HS-27A (cell line): ENCODE measurements around the gene BANP.
A peak's percentile ranks its signal among the peaks of the same experiment; 100 is the strongest.
"Not testable (repeated sequence)": the region's sequence is repeated elsewhere in the genome, so short reads cannot be mapped to it uniquely, and the experiment has no call there.

ENCODE experiments used
- DNase-seq: peaks from one replicate; pipeline ENCODE4 v3.0.0-alpha.2; 2012; ENCODE audit warnings: low read depth, missing footprints

The BANP gene

DNA sequence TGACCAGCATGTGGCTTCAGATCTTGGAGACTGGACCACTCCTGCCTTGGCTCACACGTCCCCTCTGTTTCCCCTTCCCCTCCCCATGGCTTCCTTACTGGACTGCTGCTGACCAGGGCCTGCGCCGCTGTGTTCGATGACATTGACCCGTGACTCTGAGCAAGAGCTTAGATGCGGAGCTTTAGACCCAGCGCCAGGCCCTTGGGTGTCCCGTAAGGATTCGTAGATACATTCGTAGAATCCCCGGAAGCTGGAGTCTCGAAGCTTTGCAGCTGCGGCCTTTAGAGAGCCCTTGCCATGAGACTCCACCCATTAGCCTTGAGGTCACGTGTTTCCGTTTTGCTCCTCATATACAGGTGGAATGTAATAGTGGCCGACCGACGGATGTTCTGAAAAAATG, 65.2 kb downstream of the BANP start:
- not testable (repeated sequence) for DNase-seq

DNA sequence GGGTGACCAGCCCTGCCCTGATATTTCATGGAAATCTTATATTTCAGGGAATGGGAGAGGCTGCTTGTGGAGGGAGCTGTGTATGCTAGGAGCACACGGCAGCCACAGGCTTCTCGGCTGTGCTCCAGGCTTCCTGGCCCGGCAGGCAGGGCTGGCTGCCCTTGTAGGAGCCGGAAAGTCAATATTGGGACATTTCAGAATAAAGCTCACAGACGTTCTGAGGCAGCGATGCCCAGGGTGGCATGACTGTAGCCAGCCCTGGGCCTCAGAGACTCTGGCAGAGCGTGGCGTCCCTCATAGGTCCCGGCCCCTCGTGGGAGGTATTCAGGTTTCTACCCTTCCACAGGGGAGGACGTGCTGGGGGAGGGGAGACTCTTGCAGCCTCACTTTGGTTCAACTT, 65.7 kb downstream of the BANP start:
- no peak for DNase-seq

DNA sequence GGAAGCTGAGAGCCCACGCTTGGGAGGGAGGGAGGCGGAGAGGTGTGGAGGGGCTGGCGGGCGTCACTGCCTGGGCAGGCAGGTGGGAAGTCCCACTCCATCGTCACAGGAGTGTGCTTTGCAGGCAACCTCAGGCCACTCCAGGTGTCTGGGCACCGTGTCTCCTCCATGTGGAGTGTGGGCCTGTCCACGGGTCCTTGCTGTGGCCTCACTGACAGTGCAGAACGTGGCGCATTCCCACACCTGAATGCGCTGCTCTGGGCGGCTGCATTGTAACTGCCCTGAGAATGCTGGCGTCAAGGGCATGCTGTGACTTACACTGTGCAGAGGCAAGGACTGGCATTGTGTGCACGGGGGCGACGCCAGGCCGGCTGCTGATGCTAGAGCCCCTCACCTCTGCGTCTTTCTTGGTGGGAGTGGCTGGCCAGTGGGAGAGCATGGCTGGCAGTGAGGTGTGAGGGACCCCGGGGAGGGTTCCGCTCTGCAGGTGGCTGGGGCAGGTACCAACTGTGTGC, 66.4 kb downstream of the BANP start:
- no peak for DNase-seq

DNA sequence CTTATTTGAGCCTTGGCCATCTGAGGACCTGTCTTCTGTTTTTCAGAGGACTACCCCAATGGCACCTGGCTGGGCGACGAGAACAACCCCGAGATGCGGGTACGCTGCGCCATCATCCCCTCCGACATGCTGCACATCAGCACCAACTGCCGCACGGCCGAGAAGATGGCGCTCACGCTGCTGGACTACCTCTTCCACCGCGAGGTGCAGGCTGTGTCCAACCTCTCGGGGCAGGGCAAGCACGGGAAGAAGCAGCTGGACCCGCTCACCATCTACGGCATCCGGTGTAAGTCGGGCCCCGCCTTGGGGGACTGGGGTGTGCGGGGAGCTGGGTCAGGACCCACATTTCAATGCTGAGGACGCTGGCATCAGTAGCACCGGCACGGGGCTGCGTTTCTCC, 67.1 kb downstream of the BANP start:
- DNase-seq = not testable (repeated sequence)

DNA sequence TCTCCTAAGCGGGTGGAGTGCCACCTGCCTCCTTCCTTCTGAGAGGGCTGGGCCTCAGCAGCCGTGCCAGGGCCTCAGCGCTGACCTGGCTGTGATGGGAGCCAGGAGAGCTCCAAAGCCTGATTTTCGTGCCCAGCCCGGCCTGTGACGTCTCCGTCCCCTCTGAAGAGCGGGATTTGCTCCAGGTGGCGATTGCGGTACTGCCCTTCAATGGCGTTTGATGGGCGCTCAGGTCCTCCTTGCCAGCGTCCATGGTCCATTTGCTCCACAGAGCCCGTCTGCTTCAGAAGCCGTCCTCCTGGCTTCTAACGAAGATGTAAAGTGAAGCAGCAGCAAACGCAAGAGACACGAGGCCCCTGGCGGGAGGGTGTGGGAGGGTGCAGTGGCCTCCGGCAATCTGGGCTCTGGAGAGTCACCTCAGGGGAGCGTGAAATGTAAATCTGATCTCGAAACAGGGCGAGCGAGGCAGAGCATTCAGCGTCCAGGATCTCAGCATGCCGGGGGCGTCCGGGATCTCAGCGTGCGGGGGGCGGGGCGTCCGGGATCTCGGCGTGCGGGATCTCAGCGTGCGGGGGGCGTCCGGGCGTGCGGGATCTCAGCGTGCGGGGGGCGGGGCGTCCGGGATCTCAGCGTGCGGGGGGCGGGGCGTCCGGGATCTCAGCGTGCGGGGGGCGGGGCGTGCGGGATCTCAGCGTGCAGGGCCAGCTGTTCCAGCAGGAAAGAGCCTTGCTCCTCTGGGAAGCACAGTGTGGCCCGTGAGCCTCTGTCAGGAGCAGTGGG, 68.0 kb downstream of the BANP start:
- DNase-seq = not testable (repeated sequence)

DNA sequence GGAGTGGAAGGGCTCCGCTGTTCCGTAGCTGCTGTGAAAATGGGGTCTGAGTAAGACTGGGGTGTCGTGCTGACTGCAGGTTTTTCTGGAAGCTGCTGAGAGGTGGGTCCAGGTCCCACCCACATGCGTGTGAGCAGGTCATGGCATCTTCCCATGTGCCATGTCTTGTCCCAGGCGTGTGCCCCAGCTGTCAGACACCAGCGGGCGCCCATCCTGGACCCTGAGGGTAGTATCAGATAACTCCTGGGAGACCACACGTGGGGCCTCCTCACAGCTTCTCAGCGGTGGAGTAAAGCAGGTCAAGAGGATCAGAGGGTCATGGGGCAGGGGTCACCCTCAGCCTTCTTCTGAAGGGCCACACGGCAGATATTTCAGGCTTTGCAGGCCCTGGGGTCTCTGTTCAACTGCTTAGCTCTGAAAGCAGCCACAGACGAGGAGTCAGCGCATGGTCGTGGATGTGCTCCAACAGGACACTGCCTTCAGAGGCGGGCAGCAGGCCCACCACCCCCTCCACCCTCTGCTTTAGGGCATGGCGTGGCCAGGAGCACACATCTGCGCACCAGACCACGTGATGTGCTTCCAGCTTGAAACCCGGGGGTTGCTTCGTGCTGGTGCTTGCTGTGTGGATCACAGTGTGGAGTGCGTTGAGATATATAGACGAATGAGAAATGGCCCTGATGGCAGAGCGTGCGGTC, 68.7 kb downstream of the BANP start:
- no peak for DNase-seq

DNA sequence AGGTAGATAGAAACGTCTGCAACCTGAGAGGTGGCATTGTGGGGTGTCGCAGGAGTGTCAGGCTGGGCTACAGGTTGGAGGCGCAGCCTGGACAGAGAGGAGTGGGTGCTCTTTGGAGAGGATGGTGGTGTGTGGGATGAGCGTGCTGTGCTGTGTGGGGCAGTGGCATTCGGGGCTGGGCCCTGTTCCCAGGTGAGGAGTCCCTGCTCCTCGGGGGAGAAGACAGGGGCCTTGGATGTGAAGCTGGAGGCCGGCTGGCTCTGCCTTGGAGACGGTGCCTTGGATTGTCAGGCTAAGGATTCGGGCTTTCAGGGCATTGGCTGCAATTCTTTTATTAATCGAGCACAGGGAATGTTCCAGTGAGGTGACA, 69.3 kb downstream of the BANP start:
- no peak for DNase-seq

DNA sequence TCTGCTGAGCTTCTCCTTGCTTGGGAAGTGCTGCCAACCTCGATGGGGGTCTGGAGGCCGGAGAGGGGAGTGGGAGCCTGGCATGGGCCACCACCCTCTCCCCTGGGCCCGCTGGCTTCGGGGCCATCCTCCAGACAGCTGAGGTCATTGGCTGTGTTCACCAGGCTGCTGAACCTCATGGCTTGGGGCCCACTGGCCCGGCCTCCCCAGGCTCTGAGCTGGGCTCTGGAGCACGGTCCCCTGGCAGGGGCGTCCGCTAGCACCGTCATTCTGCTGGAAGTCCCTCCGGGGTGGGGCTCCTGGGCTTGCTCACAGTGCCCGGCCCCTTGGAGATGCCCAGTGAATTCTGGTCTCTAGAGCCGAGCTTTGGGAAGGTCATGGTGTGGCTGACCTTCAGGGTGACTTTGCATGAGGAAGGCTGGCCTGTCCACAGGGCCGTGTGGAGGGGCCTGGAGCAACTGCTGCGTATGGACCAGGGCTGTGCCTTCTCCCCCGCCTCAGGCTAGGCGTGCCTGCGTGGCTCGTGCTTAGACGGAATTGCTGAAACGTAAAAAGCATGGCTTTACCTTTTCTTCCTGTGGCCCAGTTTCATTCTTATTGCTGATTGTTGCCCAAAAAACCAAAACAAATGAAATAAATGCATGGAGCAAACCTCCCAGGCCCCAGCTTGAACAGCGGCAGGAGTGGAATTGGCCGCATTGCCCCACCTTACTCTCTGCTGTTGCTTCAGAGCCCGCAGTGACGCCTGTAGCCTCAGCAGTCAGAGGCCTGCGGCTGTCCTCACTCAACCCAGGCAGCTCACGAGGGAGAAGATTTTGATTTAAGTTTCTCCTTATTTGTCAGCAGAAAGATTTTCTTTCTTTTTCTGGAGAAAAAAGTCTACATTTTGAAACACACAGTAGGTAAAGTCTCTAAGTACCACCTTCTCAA, 70.1 kb downstream of the BANP start:
- not testable (repeated sequence) for DNase-seq

DNA sequence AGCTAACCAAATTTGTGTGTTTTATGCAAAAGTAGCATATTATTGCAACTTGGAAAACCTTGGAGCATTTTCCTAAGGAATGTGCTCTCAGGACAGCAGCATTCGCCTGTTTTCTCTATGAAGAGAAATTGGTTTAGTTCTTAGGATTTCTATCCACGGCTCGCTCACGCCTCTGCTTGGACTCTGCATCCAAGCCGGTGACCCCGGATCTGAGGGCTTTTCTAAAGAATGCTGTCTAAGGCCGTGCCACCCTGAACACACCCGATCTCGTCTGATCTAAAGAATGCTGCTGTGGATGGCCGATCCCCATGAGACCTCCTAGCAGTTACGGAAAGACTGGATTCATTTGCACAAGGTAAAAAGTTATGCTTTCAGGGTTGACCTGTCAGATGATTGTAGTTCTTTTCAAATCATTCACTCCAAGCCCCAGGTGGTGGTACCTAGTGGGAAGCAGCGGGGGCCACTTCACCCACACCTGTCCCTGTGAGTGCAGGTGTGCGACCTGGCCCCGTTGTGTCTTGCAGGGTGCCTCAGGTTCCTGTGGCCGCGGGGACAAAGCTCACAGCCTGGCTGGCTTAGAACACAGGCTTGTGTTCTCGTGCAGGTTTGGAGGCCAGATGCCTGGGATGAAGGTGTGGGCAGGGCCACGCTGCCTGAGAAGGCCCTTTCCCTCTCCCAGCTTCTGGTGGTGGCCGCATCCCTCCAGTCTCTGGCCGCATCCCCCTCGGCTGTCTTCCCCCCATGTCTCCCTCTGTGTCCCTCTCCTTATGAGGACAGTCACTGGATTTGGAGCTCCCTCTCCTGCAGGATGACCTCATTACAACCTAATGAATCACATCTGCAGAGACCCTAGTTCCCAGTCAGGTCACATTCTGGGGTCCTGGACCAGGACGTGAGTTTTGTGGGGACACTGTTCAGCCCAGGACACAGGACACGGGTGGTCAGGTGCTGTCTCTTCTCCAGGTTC, 71.1 kb downstream of the BANP start:
- no peak for DNase-seq

DNA sequence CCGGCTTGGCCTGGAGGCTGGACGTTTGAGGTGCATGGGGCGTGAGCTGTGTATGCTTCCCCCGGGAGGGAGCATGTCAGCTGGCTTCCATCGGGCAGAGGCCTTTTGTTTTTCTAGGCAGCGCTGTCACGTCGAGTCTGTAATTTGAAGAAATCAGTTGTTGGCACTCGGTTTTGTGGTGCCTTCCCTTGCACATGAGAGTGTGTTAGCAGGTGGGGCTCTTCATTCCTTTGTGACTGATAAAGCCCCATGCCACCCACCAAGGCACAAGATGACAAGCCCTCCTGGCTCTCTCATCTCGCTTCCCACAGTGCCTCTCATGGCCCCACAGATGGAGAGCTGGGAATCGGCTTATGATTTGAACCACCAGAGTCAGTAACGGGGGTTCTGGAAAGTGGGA, 72.1 kb downstream of the BANP start:
- no peak for DNase-seq

DNA sequence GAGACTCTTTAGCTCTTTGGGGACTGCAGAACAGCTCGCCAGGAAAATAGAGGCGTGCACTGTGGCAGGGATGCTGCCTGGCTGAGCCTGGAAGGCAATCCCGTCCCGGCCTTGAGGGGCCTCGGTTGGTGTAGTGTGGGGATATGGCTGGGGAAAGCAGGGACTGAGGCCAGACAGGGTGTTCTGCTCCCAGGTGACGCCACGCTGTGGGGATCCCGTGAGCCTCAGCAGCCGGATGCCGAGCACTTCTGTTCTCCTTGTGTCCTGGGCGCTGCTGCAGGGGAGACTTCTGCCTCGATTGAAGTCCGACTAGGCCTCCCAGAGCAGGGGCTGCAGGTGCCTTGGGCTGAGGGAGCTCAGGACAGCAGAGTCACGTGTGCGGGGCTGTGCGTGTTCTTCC, 72.6 kb downstream of the BANP start:
- no peak for DNase-seq

DNA sequence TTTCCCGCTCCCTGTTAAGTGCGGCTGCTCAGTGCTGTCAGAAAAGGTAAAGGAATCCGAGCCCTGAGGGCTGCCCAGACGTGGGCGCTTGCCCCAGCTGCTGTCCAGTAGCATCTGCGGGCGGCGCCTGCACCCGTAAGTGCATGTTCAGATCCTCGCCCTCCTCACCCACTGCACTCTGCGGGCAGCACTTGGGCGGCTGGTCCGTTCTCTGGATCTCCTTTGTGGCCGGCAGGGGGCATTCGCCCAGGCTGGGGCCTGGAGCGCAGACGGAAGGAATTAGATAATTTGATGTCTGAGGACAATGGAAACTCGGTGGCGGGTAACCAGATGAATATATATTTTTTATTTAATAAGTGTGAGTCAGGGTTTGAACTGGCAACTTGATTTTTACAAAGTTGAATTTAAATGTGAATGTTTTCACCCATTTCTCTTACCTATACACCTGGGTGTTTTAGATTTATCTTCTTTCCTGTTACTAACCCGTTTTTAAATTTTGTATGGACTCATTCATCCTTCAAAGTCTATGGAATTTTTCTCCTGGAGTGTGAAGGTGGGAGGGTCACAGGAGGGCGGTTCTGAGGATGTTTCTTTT, 73.4 kb downstream of the BANP start:
- not testable (repeated sequence) for DNase-seq

DNA sequence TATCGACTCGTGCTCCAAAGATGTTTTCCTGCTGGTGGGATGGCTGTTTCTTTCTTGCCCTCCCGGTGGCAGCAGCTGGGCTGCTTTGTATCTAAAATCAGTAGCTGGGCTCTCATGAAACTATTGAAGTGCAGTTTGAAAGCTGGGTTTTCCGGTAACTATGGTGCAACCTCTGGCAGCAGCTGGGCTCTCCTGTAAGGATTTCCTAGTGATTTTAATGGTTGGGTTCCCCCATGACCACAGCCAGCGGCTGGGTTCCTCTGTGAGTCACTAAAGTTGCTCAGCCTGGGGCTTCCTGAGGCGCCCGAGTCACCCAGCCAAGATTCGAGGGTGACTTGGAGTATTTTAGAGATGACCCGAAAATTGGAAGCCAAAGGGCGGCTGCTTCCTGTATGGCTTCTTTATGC, 73.9 kb downstream of the BANP start:
- DNase-seq = peak; percentile 33

DNA sequence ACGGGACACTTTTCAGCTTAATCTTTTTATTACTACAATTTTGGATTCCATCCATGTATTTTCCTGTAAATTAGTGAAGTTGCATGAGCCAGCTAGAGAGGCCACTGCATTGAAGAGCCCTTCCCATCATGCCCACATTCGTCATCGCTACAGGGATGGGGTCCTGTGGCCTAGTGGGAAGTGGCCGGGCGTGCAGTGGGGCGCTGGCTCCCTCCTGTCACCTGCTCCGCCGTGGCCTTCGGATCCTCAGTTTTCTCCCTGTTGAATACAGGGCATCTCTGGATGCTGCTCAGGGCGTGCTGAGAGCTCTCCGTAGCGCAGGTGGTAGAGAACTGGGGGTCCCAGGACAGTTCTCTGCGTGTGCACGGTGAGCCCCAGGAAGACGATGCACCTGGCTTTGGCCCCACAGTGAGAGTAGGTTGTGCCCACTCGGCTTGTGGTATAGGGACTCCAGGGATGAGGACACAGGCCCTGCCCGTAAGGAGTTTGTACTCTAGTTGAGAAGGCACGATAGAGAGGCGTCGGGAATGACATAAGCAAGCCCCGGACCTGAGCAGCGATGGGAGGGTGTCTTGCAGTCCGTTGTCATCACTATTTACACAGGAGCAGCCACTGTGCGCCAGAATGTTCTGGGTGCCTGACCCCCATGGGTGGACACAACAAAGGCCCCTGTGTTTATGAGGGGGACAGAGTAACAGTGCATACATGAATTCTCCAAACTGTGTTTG, 74.8 kb downstream of the BANP start:
- not testable (repeated sequence) for DNase-seq

DNA sequence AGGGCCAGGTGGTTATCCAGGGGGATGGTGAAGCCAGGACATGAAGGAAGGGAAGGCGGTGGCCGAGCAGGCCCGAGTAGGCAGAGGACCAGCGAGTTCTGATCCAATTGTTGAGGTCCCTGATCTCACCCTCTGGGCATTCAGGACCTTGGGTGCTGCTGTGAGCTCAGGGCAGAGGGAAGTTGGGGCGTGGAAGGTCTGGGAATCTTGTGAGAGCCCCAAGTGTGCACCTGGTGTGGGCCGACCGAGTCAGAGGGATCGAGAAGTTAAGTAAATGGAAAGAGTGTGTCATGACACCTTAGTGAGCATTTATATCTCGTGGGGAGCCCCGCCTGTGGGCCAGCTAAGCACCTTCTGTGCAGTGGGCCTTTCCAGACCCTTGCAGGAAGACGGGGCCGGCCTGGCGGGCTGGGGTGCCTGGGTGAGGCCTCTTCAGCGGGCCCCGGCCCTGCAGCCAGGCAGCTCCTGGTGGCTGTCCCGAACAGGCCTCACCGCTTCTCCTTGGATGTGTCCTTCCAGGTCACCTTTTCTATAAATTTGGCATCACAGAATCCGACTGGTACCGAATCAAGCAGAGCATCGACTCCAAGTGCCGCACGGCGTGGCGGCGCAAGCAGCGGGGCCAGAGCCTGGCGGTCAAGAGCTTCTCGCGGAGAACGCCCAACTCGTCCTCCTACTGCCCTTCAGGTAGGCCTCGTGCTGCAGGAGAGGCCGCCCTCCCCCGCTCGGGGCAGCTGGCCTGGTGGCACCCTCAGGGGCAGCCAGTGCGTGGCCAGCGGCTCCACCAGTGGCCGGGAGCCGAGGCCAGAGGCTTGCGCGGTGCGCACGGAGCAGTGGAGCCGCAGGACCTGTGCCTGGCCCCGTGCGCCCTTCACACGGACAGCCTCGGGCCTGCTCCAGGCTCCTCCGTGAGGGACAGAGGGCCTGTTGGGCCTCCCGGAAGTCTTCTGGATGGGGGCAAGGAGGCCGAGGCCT, 76.0 kb downstream of the BANP start:
- no peak for DNase-seq

DNA sequence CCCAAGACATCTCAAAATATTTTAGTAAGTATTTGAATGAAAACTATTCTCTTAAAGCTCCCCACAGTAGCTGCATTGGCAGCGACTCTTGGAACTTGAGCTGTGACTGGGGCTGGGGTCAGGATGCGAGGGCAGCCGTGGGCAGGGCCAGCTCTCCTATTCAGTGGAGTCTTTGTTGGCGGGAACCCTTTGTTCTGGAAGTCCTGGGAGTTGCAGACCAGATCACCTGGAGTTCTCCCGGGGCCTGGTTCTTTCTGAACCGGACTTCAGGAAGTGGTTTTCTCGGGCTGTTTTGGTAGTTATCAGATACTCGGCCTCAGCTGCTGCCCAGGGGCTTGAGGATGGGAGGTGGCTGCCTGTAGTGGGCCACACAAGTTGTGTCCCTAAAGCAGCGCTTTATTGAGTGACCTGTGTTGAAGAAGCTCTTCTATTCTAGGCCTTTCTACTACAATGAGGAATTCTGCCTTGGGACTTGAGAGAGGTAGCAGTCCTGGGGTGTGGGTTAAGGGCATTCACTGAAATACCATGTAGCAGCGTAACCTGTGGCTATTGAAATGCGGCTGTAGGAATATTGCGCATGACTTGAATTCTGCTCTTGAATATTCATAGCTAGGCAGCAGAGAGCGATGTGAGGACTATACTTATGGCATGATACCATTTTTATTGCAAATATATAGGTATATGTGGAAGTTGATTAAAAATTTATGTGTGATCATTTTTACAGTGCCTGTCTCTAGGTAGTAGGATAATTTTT, 77.1 kb downstream of the BANP start:
- not testable (repeated sequence) for DNase-seq

DNA sequence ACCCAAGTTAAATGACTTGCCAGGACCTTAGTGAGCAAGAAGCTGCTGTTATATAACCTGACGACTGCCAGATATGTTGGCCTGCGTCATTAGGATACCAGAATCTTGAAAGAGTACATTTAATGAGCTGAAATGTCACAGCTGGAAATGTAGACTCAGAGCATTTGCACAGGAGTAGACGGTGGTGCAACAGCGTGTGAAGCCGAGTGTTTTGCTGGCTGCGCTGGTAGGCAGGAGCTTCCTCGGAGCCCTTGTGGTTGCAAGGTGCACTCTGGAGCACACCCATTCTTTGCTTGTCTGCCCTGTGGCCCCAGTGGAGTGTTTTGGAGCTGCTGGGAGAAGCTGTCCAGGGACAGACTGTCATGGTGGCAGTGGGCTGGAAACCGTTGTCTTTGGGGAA, 79.3 kb downstream of the BANP start:
- DNase-seq = no peak

DNA sequence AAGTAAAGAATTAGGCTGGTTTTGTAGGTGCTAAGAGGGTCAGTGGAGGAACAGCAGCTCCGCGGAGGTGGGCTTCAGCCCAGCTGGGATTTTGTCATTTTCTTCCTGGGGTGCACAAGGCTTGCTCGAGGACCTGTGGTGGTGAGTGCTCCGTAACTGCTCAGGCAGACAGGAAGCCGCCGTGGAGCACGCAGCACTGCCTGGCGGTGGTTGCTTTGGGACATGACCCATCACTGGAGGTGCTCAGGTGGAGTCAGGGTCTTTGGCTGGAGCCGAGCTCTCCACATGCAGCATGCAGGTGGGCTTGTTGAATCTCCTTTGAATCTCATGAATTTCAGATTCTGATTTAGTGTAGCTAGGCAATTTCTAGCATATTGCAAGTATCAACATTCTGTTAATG, 79.7 kb downstream of the BANP start:
- DNase-seq = not testable (repeated sequence)
